Pericardium fibroblast (primary cell): ENCODE data around the gene RAP2C. TPM values are rescaled to one million over a fixed set of nuclear protein-coding genes. Genes with fewer than 3 reads are reported as not detected.

Experiments
- total RNA-seq: library from RNA; depleted of rRNA; stranded (reverse); fragments of >200 nt; gene quantifications from 2 replicates; pipeline ENCODE4 v1.2.3, GENCODE V29; 2015

RAP2C gene
- total RNA-seq, result 13.9 and 20.1 TPM in 2 replicates

GRCh38 chrX:132219343-132219768, at the start of gene RAP2C:
Gene RAP2C (minus strand): TSS chrX:132219447. CDS start chrX:132217268, 2,179 bp downstream.

Other genes starting within 250 kb of the RAP2C start
- gene STK26, start 196.1 kb downstream of the RAP2C start, total RNA-seq, result 0.85 and 4.9 TPM in 2 replicates
- gene FRMD7, start 91.4 kb downstream of the RAP2C start, total RNA-seq, result not detected in 2 replicates